GM19452 (cell line): ENCODE measurements around the gene TFAM.
"Not testable (repeated sequence)": the region's sequence is repeated elsewhere in the genome, so short reads cannot be mapped to it uniquely, and the experiment has no call there.

Experiments
- ATAC-seq: cut with Tn5 transposase; IDR thresholded peaks from one replicate; pipeline ENCODE4 v1.9.1; 2021; ENCODE audit not compliant: unreplicated experiment

TFAM gene

DNA sequence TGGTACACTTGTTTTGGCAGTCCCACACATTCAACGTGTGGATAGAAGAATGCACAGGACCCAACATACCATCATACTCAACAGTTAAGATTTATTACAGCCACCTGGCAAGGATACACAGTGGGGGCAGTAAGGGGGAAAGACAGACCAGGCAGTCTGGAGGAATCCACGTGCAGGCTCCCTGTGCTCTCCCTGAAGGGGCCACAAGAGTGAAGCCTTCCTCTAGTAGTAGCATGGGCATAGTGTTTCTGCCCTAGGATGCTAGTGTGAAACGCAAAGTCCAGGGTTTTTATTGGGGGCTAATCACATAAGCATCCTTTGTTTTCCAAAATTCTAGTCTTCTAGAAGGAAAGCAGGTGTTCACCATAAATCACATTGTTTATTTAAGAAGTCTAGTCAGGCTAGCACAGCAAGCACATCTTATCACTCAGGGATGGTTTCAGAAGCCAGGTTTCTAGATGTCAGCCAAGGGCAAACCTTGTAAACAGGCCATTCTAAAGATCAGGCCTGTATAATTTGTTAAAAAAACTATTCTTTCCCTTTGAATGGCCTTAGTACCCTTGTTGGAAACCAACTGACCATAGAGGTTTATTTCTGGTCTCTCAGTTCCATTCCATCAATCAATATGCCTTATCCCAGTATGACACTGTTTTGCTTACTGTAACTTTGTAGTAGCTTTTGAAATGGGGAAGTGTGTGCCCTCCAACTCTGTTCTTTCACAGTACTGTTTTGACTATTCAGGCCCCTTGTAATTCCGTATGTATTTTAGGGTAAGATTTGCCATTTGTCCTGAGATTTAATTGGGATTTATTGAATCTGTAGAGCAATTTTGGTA lies 12.4 kb upstream of the TFAM start:
- ATAC-seq, result no peak

DNA sequence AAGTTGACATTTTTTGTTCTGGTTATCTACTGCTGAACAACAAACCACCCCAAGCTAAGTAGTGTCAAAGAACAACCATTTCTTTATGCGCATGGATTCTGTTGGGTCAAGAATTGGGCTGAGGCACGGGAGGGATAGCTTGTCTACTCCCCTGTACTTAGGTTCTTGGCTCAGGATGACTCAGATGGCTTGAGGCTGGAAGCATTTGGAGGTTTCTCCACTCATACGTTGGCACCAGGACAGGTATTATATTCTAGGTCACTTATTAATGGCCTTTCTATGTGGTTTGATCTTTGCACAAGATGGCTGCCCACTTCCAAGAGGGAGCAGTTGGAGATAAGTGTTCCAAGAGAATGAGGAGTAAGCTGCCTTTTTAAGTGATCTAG lies 11.8 kb upstream of the TFAM start:
- no peak for ATAC-seq

DNA sequence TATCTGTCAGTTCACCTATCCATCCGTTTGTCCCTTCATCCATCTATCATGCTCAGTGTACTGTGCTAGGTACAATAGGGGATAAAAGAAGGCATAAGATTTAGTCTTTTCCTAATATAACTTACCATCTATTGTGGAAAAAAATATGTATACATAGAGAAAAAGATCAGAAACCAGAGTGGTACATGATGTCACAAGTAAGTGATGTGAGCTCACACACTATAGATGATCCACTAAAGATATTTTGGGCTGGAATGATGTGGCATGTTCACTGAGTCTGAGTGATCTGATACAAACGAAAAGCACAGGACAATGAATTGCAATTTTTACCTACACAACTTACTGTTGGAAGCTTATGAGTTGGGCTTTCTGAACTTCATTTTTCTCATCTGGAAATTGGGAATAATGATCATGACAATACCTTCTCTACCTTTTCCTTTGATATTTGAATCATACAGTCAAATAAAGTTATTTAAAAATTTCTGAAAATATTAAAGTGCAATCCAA lies 2.7 kb upstream of the TFAM start:
- no peak for ATAC-seq

DNA sequence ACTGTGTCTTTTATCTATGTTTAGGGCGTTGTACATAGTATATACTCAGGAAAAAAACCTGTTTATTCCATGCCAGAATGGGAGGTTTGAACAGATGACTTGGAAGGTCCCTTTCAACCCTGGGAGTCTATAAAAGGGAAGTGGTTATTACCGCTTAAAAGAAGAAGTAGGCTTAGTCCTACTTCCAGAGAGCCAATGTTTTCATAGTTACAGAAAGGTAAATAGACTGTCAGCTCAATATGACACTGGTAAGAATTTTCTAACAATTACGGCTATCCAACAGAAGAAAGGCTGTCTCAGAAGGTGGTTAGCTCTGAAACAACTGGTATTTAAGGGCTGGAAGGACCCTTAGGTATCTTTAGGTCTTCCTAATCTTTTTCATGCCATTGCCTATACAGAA lies 1.1 kb upstream of the TFAM start:
- peak; percentile 55 for ATAC-seq

DNA sequence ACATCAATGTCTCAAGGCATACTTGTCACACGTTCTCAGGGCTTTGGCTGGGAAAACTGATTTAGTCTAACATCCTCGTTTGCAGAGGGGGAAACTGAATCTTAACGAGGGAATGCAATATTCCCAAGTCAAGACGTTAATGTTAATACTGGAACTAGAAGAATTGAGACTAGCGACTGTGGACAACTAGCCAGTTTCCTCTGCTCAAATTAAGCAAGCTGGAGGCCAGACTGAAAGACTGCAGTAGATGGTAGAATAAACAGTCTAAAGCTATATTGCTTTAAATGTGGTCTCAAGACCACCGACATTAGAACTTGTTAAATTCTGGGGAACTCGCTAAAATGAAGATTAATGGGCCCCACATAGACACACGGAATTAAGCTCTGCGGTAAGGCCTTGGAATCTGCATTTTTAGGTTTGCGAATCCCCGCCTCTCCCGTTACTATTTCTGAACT lies 639 bp upstream of the TFAM start:
- peak; percentile 3 for ATAC-seq

DNA sequence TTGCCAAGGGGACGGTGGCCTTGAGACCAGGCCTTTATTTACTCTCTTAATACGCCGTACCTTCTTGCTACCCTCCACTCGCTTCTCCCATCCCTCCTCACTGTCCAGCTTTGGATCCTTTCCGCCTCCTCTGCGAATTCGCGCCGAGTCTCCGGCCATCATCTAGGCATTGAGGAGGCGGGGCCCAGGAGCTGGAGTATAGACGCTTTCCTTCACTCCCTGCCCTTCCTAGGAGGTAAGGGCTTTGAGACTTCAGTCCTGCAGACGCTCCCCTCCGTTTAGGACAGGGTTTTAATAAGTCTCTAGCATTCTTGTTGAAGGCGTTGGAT lies 538 bp downstream of the TFAM start:
- peak; percentile 6 for ATAC-seq

DNA sequence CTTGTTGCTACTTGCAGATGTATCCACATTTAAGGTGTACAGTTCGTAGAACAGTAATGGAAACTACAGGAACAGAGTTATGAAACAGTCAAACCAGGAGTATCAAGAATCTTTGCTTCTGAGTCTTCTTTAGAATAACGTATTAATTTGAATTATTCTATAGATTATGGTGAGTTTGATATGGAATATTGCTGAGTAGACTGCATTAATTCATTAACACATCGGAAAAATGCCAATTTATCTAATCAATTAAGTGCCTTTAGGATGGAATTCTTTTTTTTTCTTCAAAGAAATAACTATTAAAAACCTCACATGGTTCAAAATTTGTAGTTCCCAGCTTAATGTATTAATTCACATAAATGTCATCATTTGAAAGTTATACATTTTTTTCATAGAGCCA lies 3.8 kb downstream of the TFAM start:
- no peak for ATAC-seq

DNA sequence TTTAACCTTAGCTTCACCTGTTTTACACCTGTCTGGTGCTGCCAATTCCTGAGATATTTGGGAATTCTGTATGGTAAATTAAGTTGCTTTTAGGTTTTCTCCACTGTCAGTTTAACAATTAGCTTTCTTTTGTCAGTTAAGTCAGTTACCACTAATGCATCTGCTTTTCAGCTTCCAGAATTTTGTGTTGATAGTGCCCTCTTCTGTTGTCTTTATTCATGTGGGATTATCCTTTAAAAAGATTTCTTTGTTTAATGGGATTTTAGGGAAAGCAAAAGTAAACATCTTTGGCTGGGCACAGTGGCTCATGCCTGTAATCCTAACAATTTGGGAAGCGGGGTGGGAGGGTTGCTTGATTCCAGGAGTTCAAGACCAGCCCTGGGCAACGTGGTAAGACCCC lies 8.1 kb downstream of the TFAM start:
- ATAC-seq, result no peak

DNA sequence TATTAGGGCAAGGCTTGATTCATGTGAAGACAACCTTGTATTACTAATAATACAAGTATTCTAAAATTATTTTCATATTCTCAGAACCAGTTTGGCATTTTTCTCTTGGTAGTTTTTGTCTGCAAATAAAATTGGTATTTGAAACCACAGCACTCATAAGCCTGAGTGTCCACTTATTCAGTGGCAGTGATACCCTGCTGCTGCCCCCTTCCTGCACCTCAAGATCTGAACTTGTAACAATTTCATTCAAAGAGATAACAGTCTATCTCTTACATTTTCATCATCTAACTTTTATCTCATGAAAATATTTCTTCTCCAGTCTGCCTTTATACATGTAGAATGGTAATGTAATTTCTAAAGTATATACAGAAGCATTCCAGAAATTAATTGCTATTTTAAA lies 9.3 kb downstream of the TFAM start:
- no peak for ATAC-seq

DNA sequence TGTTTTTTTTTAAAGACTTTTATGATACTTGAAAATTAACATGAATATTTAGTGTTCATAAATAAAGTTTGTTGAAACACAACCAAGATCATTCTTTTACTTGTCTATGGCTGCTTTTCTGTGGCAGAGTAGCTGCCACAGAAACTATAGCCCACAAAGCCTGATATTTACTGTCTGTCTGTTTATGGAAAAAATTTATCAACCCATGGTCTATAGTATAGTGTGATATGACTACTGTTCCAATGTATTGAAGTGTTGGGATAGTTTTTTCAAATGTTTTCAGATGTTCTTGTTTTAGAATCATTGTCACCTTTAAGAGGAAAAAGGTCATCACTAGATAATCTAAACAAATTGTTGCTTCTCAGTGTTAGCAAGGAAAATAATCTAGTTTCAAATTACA lies 10.8 kb downstream of the TFAM start:
- no peak for ATAC-seq

DNA sequence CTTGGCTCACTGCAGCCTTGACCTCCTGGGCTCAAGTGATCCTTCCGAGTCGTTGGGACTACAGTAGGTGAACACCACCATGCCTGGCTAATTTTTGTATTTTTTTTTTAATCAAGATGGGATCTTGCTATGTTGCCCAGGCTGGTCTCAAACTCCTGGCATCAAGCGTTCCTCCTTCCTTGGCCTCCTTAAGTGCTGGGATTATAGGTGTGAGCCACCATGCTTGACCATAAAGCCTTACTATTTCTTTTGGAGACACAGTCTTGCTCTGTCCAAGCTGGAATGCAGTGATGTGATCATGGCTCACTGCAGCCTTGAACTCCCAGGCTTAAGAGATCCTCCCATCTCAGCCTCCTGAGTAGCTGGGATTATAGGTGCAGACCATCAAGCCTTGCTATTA lies 12.6 kb downstream of the TFAM start:
- ATAC-seq, result no peak

DNA sequence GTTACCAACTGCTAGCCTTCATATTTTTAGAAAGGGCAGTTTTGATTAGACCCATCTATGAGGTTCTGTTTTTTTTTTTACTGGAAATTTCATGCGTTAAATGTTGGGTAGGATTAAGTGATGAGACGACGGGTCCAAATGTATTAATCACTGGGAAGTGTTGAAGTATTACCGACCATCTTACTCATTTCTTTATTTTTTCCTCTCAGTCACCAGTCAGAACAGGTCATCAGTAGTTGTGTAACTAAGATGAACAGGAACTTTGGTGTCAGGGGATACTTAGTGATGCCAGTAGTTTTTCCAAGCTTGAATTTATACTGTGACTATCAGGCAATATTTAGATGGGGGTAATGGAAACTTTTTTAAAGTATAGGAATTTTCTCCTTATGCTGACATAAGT lies 14.2 kb downstream of the TFAM start:
- ATAC-seq, result no peak

DNA sequence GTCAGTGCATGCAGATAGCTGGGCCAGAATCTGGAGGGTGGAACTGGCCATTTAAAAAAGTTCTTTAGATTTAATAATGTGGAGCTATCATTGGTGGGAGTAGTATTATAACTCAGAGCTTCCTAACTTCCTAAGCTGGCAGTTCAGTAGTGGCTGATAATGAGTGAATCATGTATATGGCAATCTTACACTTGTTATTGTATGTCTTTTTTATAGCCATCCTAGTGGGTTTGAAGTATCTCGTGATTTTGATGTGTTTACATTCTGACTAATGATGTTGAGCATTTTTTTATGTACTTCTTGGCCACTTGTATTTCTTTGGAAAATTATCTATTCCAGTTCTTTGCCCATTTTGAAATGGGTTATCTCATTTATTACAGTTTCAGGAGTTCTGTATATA lies 15.4 kb downstream of the TFAM start:
- ATAC-seq, result no peak

DNA sequence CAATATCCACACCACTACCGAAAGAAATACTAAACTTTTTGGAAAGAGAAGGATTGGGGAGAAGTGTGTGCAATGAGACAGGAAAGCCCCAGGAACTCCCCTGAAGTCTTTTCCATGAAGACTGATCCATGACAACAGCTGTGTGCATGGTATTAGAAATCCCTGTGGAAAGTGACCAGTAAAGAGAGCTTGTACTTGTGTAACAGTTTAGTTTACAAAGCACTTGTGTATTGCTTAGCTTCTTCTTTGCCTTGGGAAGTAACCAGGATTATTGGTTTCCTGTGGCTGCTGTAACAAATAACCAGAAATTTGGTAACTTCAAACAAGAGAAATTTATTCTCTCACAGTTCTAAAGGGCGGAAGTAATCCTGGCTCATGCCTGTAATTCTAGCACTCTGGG lies 18.8 kb downstream of the TFAM start:
- no peak for ATAC-seq

DNA sequence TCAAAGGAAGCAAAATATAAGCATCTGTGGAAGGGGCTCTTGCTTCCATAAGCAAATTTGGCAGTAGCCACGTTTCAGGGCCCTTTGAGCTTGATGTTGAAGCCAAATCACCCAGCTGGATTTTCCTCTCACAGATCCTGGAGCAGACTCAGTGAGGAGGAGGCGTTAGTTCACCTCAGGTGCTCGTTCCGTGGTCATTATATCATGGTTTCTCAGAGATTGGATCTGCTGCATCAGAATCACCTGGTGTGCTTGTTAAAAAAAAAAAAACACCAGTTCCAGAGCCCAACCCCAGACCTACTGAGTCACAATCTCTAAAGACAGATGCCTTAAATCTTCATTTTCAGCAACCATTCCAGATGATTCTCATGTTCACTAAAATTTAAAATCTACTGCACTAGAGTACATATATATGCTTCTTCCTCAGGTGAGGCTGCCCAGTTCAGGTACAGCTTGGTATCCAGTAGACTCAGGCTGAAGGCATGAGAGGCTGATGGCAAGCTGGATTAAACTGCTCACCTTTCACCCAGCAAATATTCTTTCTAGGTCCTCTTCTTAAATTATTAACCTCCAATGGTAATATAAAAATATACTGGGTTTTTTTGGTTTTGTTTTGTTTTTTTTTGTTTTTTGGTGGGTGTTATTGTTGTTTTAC lies 24.9 kb downstream of the TFAM start:
- ATAC-seq, result no peak

DNA sequence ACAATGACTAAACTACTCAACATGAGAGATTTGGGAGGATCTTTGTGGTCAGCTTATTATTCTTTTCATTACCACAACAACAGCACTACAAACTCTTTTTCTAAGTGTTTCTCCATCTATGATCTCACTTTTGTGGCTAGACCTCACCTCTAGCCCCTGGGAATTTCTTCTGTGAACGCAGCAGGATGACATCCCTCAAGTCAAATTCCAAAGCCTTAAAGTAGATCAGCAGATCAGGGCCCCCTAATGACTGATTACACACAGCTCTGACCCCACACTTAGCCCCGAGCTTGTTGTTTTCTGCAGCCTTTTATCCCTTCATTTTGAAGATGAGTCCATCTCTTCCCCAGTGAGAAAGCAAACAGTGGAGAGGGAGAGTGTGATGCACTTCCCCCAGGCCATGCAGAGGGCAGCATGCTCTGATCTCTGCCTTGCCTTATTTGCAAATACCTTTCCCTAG lies 27.3 kb downstream of the TFAM start:
- no peak for ATAC-seq

DNA sequence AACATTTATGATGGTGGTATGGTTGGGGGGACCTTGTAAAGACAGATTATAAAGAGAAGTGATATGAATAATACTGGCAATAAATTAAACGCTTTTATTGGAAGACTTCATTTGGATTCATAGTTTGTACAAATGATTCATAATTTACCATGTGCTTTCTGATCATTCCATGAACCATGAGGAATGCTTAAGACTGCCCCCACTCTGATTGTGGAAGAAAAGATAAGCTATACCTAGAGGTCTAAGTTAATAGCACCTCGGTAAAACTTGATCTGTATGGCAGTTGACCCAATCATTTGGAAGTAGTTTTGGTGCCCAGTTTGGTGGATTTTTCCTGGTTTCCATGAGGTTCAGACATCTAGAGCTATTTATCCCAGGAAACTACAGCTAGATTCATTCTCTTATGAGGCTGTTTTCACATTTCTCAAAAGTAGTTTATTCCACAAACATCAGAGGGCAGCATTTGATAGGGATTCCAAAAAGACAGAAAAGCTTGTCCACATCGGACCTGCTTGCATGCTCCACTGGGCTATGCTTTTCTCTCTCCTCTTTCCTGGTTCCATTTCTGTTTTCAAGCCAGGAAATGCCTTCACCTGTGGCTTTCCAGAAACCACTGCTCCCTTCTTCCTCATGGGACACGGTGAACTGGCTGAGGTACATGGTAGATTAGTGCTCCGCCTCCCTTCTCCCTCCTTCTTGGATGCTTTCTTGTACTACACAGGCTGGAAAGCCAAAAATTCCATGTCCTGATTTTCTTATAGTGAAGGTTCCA lies 29.2 kb downstream of the TFAM start:
- no peak for ATAC-seq

DNA sequence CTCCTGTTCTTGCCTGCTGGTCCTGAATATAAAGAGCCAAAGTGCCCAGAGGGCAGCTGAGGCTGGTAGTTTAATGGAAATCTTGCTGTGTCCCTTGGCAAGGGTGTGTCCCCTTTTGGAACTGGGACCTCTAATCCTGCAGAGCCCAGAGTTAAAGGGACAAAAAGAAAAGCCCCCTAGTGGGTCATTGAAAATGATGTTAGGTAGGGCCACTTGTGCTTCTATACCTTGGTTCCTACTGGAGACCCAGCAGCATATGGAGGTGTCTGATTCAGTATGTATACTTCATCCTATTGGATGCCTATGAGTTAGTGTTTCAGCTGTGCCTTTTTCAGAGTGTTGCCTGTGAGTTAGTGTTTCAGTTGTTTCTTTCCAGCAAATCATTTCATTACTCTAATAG lies 30.5 kb downstream of the TFAM start:
- ATAC-seq, result no peak

DNA sequence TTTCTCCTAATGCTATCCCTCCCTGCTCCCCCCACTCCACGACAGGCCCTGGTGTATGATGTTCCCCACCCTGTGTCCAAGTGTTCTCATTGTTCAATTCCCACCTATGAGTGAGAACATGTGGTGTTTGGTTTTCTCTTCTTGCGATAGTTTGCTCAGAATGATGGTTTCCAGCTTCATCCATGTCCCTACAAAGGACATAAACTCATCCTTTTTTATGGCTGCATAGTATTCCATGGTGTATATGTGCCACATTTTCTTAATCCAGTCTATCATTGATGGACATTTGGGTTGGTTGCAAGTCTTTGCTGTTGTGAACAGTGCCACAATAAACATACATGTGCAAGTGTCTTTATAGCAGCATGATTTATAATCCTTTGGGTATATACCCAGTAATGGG lies 32.7 kb downstream of the TFAM start:
- ATAC-seq, result not testable (repeated sequence)

DNA sequence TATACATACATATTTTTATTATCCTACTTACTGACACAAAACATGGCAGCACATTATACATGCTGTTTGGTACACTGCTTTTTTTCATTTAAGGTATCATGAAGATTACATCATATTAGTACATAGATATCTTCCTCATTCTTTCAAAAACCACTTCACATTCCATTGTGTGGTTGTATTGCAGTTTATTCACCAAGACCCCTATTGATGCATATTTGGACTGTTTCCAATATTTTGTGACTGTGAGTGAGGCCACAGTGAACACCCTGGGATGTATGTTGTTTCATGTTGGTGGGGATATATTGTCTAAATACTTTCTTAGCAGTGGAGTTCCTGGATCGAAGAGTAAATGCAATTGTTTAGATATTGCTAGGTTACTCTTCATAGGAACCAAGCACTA lies 39.0 kb downstream of the TFAM start:
- ATAC-seq, result no peak

DNA sequence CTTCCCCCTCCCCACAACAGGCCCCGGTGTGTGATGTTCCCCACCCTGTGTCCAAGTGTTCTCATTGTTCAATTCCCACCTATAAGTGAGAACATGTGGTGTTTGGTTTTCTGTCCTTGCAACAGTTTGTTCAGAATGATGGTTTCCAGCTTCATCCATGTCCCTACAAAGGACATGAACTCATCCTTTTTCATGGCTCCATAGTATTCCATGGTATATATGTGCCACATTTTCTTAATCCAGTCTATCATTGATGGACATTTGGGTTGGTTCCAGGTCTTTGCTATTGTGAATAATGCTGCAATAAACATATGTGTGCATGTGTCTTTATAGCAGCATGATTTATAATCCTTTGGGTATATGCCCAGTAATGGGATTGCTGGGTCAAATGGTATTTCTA lies 43.2 kb downstream of the TFAM start:
- not testable (repeated sequence) for ATAC-seq

DNA sequence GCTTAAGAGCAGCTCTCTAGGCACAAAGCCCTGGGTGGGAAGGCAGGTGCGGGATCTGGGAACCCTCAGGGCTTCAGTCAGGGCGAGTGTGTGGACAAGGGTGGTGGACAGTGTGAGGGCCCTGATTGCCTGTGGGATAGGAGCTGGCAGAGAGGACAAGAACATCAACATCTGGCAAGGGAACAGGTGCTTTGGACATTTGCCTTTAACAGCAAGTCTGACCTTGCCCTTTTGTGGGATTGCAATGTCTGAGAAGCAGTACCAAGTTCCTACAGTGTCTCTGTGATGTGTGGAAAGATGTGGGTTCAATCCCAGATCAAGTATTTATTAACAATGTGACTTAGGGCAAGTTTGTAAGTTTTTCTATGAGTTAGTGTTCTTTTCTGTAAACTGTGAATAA lies 46.7 kb downstream of the TFAM start:
- no peak for ATAC-seq
